SK-N-SH treated with all-trans-retinoic acid at 6 μM for 48 hours (cell line): ENCODE data around the gene NDUFB1.

ENCODE experiments used
- ISL1 ChIP-seq: fragments of 250-450 bp; sonication (Bioruptor Pico); IDR thresholded peaks from 2 replicates; pipeline ENCODE4 v2.1.2; 2022; ENCODE audit warnings: mild to moderate bottlenecking, moderate library complexity
- ZNF8 ChIP-seq: fragments of 450-650 bp; formaldehyde crosslinking; IDR thresholded peaks from 2 replicates; pipeline ENCODE4 v1.5.0; 2020; ENCODE audit warnings: mild to moderate bottlenecking, moderate library complexity

GRCh38 chr14:92160619-92161018 is 39.1 kb upstream of the NDUFB1 start:
- TF ChIP-seq ZNF8 (CRISPR knock-in tag) (no peak), ISL1 (0 out of 2 replicates have a peak, but pooled peaks have one; percentile 18)
